Myocyte (in vitro differentiated cells): Measurements from ENCODE around the gene SKIC2. TPM values are rescaled to one million over a fixed set of nuclear protein-coding genes. Genes with fewer than 3 reads are reported as not detected.
A peak's percentile ranks its signal among the peaks of the same experiment; 100 is the strongest.

Source experiments
- DNase-seq: peaks from one replicate; pipeline ENCODE4 v3.0.0-alpha.2; 2012; ENCODE audit warnings: low read depth
- total RNA-seq: library from RNA; depleted of rRNA; stranded (reverse); fragments of >200 nt; gene quantifications from 2 replicates; pipeline ENCODE4 v1.2.3, GENCODE V29; 2014

The SKIC2 gene
- total RNA-seq, 1 donor from 2014 or later = 32.1 TPM

- DNase-seq = peak; percentile 66
Measured at GRCh38 chr6:31945507-31946369, 13.2 kb upstream of the SKIC2 start, which contains the start of gene CFB. TSS of gene CFB (plus strand) at chr6:31946095. CDS start at chr6:31946222, 127 bp downstream.

- DNase-seq = no peak
Measured at GRCh38 chr6:31946370-31946885, 12.5 kb upstream of the SKIC2 start.

GRCh38 chr6:31947070-31947675, 11.8 kb upstream of the SKIC2 start:
- no peak for DNase-seq

- no peak for DNase-seq
Measured at GRCh38 chr6:31947864-31948263, 11.1 kb upstream of the SKIC2 start.

GRCh38 chr6:31948306-31948705, 10.7 kb upstream of the SKIC2 start:
- no peak for DNase-seq

GRCh38 chr6:31948753-31949413, 10.1 kb upstream of the SKIC2 start:
- DNase-seq = no peak

- DNase-seq = no peak
Measured at GRCh38 chr6:31949926-31950548, 8.9 kb upstream of the SKIC2 start.

GRCh38 chr6:31952140-31952805, 6.7 kb upstream of the SKIC2 start:
- peak; percentile 78 for DNase-seq

GRCh38 chr6:31952890-31953289, 6.1 kb upstream of the SKIC2 start:
- no peak for DNase-seq

GRCh38 chr6:31954511-31954910, 4.5 kb upstream of the SKIC2 start:
- no peak for DNase-seq

GRCh38 chr6:31956796-31957195, 2.2 kb upstream of the SKIC2 start:
- no peak for DNase-seq

- DNase-seq = no peak
Measured at GRCh38 chr6:31958412-31958740, 599 bp upstream of the SKIC2 start.

- no peak for DNase-seq
Measured at GRCh38 chr6:31961616-31962015, 2.6 kb downstream of the SKIC2 start.

GRCh38 chr6:31963921-31964320, 4.9 kb downstream of the SKIC2 start:
- DNase-seq = no peak

GRCh38 chr6:31965700-31966099, 6.7 kb downstream of the SKIC2 start:
- DNase-seq = no peak

GRCh38 chr6:31966506-31966905, 7.5 kb downstream of the SKIC2 start:
- no peak for DNase-seq

GRCh38 chr6:31966997-31967925, 8.3 kb downstream of the SKIC2 start:
- DNase-seq = no peak

- no peak for DNase-seq
Measured at GRCh38 chr6:31967926-31968320, 8.9 kb downstream of the SKIC2 start.

- DNase-seq = no peak
Measured at GRCh38 chr6:31968326-31968725, 9.4 kb downstream of the SKIC2 start.
